Activated CD8-positive, alpha-beta memory T cell treated with anti-CD3 and anti-CD28 coated beads, Interleukin-2, amount 50 U/mL, for 24 hours (primary cell): ENCODE results near the gene OSGIN1.

ENCODE experiments used
- DNase-seq: peaks from one replicate; pipeline ENCODE4 v3.0.0-alpha.2; 2020; ENCODE audit errors: extremely low read depth

Gene OSGIN1, protein sequence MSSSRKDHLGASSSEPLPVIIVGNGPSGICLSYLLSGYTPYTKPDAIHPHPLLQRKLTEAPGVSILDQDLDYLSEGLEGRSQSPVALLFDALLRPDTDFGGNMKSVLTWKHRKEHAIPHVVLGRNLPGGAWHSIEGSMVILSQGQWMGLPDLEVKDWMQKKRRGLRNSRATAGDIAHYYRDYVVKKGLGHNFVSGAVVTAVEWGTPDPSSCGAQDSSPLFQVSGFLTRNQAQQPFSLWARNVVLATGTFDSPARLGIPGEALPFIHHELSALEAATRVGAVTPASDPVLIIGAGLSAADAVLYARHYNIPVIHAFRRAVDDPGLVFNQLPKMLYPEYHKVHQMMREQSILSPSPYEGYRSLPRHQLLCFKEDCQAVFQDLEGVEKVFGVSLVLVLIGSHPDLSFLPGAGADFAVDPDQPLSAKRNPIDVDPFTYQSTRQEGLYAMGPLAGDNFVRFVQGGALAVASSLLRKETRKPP

DNA sequence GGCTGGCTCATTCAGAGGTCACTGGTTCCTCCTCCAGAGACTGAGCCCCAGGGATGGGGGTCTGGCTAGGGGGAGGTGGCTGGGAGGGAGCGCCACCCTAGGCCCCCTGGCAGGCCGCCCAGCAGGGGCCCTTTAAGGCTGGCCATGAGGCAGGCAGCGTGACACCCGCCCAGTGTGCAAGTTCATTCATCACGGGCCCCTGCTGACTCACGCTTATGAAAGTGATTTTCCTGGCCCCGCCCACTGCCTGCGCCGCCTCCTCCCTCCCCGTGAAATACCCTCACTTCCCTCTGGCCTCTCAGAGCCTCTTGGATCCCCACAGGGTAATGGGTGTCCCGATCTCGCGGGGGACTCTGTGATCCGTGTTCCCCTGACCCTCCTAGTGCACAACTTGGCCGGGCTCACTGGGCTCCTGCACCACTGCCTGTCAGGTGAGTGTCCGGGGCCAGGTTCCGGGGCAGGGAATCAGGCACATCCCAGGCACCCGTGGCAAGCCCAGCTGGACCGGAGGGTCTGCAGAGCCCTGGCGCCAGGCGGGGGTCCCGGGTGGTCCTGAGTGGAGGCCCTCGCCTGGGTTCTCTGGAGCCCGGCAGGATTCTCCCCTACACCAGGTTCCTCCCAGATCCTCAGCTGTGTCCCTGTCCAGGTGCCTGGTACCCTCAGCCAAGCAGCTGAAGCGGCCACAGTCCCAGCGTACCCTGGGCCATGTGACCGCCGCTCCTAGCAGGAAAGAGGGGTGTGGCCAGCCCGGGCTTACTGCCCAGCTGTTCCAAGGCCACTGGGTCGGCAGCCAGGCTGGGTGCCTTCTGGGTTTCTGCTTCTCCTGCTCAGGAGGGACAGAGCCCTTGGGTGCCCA, at the start of gene OSGIN1:
Gene OSGIN1, plus strand, starts transcription at position 301 of the 856 bp plus-strand sequence. CDS start 4,432 bp downstream, outside the sequence.
- peak; percentile 67 for DNase-seq

DNA sequence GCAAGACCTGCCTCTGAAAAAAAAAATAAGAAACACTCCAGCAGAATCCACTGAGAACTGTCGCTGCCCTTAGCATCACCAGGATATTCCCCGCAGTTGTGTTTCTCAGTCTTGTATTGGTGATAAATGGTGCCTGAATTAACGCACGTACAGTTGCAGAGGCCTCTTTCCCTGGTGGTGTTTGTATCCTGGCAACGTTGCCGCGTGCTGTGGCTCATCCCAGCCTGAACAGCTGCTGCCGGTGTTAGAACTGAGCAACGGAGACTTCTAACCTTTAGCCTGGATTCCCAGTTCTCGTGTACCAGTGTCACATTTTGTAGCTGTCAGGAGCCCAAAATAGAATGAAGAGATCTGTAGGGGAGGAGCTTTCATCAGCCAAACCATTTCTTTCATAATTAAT, 49.3 kb upstream of the OSGIN1 start:
- no peak for DNase-seq

GRCh38 chr16:83906683-83907082, 46.4 kb upstream of the OSGIN1 start:
- no peak for DNase-seq

- DNase-seq, result no peak
Observed at GRCh38 chr16:83907111-83907510, 45.9 kb upstream of the OSGIN1 start.

- DNase-seq, result no peak
Observed at GRCh38 chr16:83907631-83908250, 45.3 kb upstream of the OSGIN1 start.

GRCh38 chr16:83908798-83909197, 44.2 kb upstream of the OSGIN1 start:
- DNase-seq, result no peak

- no peak for DNase-seq
Observed at GRCh38 chr16:83911290-83911689, 41.8 kb upstream of the OSGIN1 start.

DNA sequence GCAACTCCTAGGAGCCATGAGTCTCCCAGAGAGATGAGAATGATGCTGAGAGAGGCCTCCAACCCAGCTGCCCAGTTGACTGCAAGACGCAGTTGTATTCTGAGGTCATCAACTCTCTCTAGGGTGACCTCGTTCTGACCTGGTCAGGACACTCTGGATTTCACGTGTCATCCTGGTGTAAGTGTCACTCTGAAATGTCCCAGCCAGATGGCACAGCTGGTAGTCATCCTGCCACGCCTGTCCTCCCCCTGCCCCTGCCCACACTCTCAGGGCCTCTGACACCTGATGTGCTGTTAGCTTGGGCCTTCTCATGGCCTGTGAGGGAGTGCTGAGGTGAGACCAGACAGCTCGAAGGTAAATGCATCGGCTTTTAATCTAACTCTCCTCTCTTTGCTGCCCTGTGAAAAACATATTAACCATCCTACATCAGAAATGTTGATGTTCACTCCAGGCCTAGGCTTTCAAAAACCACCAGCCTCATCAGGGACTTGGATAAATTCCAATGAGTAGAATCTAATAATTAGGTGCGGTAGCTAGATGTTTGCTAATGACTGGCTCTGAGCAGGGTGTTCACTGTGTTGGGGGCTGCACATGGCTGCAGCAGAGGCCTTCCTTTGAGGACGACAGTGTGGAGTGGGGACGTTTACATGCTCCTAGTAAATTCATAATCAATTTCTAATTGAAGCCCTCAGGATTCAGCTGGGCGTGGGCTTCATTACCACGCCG, 40.4 kb upstream of the OSGIN1 start:
- DNase-seq, result no peak

- no peak for DNase-seq
Observed at GRCh38 chr16:83913245-83913633, 39.8 kb upstream of the OSGIN1 start.

DNA sequence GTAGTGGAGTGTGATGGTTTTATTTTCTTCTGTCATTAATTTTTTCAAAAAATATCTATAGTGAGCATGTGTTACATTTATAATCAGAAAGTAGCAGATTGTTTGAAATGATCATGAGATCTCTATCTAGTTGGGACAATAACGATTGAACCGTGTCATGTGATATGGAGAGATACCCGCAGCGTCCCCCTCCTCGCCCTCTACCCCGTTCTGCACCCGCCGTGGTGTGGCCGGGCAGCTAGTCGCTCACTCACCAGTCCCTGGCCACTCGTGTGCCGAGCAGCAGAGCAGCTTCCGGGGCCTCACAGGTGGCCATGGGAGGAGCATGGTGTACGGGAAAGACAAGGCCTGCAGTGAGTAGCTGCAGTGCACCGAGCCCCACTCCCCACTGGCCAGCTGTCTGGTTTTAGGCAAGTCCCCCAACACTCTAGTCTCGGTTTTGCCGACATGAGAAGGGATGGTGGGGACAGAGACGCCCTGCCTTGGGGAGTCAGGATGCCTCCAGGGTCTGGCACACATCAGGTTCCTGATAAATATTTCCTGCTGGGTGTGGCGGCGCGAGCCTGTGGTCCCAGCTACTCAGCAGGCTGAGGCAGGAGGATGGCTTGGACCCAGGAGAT, 38.8 kb upstream of the OSGIN1 start:
- no peak for DNase-seq

DNA sequence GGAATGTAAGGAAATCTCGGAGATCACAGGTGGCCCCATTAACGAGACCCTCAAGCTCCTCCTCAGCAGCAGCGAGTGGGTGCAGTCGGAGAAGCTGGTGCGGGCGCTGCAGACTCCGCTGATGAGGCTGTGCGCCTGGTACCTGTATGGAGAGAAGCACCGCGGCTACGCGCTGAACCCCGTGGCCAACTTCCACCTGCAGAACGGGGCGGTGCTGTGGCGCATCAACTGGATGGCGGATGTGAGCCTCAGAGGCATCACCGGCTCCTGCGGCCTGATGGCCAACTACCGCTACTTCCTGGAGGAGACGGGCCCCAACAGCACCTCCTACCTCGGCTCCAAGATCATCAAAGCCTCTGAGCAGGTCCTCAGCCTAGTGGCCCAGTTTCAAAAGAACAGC, 38.0 kb upstream of the OSGIN1 start:
- no peak for DNase-seq

- DNase-seq, result no peak
Observed at GRCh38 chr16:83915491-83915890, 37.5 kb upstream of the OSGIN1 start.

DNA sequence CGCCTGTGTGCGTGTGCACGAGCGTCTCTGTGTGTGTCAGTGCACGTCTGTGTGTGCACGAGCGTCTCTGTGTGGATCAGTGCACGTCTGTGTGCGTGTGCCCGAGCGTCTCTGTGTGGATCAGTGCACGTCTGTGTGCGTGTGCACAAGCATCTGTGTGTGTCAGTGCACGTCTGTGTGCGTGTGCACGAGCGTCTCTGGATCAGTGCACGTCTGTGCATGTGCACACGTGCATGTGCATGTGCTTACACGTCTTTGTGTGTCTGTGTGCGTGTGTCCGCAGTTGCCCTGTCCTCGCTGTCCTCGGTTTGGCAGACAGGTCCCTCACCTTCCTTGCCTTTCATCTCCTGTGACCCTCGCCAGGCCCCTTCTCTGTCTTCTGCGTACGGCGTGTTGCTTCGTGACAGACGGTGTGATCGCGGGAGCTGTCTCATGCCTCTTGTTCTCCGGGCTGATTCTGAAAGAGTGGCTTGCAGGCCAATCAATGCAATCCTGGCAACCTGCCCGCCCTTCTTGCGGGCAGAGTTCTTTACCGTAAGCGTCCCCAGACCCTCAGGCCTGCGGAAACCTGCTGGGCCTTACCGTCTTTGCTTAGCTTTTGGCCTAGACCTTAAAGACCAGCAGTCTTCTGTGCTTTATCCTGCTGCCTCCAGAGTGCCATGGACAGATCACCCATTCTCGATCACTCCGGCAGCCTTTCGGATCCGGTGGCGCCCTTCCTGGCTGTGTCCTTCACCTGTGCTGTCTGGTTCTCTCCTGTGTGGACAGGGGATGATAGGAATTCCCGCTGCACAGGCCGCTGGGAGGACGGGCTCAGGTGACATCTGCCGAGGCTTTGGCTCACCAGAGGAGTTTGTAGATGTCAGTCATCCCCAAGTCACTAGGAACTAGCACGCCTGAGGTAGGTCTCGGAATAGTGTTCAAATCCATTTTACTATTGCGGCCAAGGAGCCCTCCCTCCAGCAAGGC, 35.6 kb upstream of the OSGIN1 start:
- no peak for DNase-seq

GRCh38 chr16:83920894-83921491, 32.0 kb upstream of the OSGIN1 start:
- no peak for DNase-seq

DNA sequence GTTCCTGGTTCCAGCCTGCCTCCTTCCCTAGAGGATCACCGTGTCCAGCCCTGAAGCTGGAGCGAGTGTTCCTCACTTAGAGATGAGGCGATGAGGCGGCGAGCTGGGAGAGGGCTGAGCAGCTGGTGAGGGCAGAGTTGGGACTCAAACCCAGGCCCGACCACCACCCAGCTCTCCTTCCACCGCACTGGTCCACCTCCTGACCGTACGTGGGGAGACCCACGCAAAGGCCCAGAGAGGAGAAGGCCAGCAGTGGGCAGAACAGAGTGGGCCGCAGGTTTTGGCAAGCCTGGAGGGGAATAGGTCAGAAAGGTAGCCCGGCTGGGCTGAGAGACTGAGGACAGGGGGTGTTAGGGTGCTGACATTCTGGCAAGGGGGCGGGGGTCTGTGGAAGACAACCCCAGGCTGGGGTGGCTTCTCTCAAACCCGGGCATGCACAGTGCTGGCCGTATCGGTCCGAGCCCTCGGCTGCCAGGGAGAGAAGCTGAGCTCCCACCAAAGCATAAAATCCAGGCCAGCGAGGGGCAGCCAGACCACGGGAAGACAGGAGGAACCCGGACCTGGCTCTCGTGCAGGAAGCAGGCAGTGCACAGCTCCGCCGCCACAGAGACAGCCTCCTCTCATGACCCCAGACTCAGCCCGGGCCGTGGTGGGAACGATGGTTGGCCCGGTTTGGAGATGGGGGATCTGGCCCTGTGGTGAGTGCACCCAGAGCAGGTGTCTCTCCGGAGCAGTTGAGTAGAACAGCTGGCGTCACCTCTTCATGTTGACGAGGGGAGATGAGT, 29.3 kb upstream of the OSGIN1 start:
- DNase-seq, result no peak

GRCh38 chr16:83924686-83925085, 28.4 kb upstream of the OSGIN1 start:
- no peak for DNase-seq

DNA sequence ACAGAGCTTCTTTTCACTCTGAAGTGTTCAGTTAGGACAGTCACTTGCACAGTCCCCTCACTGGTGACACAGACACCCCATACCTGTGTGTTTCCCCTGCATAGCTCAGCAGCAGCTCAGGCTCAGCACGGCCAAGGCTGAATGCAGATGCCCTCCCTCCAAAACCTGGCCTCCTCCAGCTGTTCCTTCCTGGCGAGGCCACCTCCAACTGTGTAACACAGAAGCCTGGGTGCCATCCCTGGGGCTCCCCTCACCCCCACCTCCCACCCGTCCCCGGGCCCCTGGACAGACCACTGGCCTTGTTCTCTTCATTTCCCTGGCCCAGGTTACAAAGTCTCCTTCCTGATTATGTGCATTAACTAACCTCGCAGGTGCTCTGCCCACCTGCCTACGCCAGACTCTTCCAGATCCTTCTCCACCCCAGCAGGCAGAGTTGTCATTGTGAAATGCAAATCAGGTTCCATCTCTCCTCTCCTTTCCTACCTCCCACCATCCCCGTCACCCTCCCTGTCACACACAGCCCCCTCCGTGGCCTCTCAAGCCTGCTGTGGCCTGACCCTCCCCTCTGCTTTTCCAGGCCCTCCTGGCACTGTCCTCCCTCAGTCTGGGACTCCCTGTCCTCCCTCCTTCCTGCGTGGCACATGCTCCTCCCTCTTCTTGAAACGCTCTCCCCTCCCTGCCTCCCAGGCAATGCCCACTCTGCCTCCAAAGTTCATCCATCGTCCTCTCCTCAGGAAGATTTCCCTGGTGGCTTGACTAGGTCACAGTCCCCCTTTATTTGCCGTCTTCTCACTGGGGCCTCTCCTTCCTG, 27.7 kb upstream of the OSGIN1 start:
- DNase-seq, result no peak
